ENCODE measurements around the gene KDM4B. TPM values are rescaled to one million over a fixed set of nuclear protein-coding genes. Genes with fewer than 3 reads are reported as not detected.

KDM4B gene
- total RNA-seq, 1 donor from 2014 or later, result 27.6 TPM

DNA sequence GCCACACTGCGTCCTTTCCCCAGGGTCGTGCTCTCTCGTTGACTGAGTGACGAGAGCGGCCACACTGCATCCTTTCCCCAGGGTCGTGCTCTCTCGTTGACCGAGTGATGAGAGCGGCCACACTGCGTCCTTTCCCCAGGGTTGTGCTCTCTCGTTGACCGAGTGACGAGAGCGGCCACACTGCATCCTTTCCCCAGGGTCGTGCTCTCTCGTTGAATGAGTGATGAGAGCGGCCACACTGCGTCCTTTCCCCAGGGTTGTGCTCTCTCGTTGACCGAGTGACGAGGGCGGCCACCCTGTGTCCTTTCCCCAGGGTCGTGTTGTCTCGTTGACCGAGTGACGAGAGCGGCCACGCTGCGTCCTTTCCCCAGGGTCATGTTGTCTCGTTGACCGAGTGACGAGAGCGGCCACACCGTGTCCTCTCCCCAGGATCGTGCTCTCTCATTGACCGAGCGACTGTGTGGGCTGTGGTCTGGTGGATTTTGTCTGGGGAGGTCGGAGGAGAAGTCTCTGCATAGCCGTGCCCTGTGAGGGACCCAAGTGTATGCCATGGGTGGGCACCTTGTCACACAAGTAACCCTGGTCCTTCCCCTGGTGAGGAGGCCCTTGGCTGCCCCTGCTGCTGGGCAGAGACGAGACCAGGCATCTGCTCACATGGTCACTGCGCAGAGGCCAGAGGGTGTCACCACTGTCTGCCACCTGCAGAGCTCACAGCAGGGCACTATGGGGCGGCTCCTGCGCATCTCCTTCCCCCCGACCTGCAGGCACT is 107.7 kb downstream of the KDM4B start:
- no peak for DNase-seq (ENCODE audit: low spot score)
- intact Hi-C loops (cut with DNase I), result no loop called here

DNA sequence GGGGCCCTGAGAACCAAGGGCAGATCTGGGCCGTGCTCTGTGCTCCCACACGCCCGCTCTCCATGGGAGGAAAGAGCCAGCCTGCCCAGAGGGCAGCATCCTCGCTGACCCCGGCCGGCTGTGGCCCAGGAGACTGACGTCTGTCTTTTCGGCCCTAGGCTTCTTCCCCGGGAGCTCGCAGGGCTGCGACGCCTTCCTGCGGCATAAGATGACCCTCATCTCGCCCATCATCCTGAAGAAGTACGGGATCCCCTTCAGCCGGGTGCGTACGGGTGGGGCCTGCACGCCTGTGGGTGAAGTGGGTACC is 108.2 kb downstream of the KDM4B start:
- intact Hi-C loops (cut with DNase I), result no loop called here
- DNase-seq (ENCODE audit: low spot score), result no peak

DNA sequence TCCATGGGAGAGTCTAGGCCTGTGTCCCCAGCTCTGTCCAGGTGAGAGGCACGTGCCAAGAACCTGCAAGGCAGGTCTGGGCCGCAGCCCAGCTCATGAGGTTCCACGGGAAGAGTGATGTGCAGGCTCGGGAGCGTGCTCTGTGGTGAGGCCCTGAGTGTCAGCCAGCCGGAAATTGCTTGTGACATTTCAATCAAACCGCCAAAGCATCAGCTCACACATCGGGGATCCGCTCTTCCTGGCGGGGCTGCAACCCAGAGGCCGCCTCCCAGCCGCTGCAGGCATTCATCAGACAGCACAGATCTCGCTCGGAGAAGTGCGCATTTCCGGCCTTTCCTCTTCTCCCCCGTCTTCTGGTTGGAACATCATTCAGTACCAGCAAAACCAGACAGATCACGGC is 109.3 kb downstream of the KDM4B start:
- intact Hi-C loops (cut with DNase I), result no loop called here
- no peak for DNase-seq (ENCODE audit: low spot score)

DNA sequence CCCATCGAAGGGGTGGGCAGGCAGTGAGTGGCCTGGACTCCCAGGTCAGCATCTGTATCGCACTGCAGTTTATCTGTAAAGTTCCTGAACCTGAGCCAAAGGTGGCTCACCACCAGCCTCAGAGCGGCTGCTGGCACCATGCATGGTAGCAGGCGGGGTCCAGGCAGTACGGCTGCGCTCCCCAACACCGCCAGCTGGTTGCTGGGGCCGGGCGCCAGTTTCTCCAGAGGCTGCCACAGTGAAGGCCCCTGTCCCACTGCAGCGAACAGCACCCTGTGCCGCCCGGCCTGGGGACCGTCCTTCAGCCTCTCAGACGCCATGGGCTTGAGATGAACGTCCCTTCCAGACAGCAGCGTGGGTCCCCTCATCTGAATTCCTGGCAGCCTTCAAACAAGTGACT is 109.8 kb downstream of the KDM4B start:
- intact Hi-C loops (cut with DNase I), result no loop called here
- no peak for DNase-seq (ENCODE audit: low spot score)

DNA sequence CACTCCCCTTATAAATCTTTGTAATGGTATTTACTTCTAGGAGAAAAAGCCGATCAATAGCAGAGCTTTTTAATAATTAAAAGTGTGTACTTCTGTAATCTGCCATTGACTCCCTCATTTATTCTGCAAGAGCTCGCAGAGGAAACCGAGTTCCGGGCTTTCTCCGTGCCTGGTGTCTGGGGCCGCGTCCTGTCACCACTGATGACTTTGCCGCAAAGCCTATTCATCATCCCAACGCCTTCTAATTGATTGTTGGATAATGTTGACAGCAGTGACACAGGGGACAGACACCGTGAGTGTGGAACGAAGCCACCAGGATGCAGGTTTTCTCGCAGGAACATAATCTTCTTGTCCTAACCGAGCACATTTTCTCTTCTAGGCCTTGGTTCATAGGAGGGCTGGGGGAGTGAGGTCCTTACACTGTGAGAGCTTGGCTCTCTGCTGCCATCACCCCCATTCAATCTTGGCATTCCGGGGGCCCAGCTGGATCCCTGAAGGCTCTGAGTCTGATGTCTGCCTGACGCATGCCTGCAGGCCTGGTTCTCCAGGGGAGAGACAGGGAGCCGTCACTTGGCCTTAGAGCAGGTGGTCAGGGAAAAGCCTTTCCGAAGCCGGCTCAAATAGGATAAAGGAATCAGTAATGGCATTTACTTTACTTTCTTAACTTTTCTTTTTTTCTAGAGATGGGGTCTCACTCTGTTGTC is 110.3 kb downstream of the KDM4B start:
- no peak for DNase-seq (ENCODE audit: low spot score)
- intact Hi-C loops (cut with DNase I), result no loop called here

DNA sequence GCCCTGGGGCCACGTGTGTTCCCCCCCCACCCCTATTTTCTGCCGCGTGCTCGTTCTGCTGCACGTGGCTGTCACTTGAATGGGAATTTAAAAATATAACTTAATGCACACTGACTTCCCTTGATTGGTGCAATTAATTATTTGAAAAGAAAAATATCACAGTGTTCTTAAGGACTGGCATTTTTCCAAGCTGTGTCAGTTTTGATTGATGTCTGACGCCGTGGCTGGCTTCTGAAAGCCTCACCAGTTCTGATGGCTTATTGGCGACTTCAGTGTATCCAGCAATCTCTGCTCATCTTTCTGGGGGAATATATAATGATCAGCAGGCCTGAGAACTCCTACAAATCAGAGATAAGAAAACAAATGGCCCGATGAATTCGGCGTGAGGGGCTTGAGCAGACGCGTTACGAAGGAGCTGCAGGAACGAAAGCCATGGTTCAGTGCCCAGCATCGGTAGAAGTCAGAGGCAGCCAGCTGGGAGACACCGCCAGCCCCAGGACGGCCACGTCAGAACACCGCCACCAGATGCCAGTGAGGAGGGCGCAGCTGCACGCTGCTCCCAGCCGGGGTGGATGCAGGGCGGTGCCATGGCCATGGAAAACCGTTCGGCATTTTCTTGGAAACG is 111.2 kb downstream of the KDM4B start:
- intact Hi-C loops (cut with DNase I), result no loop called here
- DNase-seq (ENCODE audit: low spot score), result no peak

DNA sequence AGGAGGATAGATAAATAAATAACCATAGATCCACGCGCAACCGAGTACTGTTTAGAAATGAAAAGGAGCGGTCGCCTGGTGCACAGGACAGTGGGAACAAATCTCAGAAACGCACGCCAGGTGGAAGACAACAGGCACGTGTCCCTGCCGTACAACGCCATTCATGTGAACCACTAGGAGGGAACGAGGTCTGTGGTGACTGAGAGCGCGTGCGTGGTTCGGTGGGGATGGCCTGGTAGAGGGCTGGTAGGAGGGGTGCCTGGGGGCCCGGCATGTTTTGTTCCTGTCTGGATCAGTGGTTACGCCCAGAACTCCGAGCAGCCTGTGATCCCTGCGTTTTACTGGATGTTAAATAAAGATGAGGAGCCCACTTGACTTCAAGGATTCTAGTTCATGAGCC is 111.9 kb downstream of the KDM4B start:
- DNase-seq (ENCODE audit: low spot score), result no peak
- intact Hi-C loops (cut with DNase I), result no loop called here

DNA sequence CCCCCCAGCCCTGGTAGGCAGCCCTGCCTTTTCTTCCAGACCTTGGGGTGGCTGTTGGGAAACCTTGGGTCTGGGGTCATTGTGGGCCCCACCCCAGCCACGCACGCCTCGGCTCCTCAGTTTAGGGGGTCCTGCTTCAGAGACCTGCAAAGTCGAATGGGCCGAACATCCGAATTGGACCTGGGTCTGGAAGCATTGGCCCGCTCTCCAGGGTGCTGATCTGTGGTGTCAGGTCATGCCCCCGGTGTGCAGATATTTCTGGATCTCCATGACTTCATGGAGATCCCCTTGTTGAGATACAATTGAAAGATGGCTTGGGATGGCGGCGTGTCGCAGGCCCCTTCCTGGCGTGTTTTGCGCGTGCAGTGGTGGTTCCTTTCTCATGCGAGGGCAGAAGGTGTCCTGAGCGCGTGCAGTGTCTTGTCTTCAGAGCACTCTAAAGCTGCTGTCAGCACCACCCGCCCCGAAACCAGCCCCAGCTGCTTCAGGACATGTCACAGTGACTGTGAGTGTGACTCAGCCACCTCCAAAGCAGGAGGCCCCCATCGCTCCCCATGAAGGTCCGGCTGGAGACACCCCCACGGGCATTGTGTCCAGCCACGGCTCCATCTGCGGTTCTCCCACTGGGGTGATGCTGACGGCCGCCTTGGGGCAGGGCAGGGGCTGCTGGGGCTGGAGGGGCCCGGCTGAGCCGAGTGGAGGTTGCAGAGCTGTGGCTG is 112.7 kb downstream of the KDM4B start:
- no peak for DNase-seq (ENCODE audit: low spot score)
- intact Hi-C loops (cut with DNase I), result no loop called here

DNA sequence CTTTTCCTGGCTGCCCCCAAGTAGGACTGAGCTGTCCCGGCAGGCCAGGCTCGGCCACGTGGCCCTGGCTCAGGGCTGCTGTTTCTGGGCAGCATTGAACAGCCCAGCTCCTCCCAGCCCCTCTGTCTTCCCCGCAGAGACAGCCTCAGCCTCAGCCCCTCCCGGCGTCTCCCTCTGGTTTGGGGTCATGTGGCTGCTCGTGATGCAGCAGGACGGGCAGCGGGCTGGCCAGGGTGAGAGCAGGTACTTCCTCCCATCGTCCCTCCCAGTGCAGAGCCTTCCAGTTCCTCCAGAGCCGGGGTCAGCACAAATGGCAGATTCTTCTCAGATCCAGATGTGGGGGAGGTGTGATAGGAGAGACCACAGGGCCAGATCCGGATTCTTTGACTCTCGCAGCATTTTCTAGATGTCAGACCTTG is 114.6 kb downstream of the KDM4B start:
- DNase-seq (ENCODE audit: low spot score), result no peak
- intact Hi-C loops (cut with DNase I), result no loop called here

DNA sequence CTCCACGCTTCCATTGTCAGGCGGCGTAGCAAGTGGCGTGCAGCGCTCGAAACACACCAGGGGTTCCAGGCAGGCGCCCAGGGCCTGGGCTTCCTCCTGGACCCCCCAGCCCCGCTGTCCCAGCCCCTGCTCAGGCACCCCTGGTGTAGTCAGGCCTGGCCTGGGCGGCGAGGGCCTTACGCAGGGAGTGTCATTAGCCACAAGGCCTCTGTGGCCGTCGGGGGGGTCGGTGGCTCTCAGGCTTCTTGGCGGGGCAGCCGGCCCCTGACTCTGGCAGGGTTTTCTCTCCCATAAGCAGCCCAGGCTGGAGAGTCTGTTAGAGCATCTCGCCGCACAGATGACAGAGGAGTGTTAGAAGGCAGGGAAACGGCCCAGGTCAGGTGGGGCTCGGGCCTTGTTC is 116.7 kb downstream of the KDM4B start:
- no peak for DNase-seq (ENCODE audit: low spot score)
- intact Hi-C loops (cut with DNase I), result no loop called here

DNA sequence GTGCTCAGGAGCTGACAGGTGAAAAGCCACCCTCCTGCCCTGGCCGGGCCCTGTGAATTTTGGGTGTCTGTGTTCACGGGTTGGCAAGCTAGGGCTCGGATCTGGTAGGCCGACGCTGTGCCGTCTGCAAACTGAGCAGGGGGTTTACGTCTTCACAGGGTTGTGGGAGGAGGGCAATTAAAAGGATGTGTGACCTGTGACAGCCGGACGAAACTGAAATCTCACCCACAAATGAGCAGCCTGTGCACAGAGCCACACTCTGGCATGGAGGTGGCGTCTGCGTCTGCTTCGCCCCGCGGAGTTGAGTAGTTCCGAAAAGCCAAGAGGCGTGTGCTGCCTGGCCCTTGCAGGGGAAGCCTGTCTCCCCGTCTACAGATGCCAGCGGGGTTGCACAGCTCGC is 117.3 kb downstream of the KDM4B start:
- no peak for DNase-seq (ENCODE audit: low spot score)
- intact Hi-C loops (cut with DNase I), result no loop called here

DNA sequence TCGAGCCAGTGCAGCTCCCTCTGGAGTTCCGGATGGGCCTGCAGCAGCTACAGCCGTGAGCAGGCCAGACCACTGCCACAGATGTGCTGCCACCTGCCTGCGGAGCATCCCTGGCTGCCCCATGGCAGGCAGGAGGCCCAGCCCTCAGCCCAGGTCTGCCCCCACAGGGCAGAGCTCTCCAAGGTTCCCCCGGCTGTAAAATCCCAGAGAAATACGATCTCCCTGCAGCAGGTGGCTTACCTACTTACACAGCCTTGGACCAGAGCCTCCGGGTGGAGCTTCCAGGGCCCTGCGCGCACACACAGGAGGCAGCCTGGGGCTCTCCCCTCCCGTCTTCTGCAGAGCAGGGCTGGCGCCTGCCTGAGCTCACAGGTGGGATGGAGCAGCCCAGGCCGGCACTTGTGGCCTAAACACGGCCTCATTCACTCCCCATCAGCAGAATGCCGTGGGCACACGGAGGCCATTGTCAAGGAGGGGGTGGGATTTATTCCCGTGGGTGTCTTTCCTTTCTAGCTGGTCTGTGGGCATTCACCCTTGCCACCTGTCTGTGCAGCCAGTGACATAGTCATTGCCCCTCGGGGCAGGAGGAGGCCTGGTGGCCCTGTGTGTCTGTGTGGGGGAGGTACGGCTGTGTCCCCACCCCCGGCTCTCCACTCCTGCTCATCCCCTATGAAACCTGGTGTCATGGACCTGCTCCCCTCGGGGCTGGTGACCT is 118.0 kb downstream of the KDM4B start:
- no peak for DNase-seq (ENCODE audit: low spot score)
- intact Hi-C loops (cut with DNase I), result no loop called here

DNA sequence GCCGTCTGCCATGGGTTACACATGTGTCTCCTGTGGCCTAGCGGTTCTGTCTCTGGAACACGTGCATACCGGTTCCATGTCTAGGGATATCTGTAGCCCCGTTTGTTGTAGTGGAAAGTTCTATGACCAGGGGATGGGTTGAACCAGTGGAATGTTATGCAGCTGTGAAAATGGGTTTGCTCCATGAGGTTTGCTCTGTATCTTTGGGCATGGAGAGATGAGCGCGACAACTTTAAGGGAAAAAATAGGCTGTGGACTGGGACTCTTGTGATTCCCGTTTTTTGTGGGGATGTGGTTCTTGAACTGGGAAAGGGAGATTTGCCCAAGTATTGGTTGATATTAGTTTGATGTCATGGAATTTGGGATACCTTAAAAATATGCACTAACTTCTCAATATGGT is 120.4 kb downstream of the KDM4B start:
- DNase-seq (ENCODE audit: low spot score), result no peak
- intact Hi-C loops (cut with DNase I), result no loop called here

DNA sequence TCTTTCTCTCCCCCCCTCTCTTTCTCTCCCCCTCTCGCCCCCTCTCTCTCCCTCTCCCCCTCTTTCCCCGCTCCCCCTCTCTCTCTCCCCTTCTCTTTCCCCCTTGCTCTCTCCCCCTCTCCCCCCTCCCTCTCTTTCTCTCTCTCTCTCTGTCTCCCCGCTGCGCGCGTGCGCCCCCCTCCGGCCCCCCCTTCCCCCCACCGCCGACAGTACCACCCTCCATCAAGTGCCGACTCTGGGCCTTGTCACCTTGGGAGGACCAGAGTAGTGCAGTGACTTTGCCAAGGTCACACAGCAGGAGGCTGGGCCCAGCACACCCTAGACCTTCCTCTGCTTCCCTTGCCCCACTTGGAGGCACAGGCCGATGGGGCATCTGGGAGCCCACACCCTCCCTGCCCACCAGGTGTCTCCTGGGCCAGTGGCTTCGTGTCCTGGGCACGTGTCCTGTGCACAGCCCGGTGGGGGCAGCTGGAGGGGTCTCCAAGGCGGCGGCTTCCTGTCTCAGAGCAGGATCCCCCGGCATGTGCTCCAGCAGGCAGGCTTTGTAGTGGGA is 121.6 kb downstream of the KDM4B start:
- intact Hi-C loops (cut with DNase I), result no loop called here
- no peak for DNase-seq (ENCODE audit: low spot score)

DNA sequence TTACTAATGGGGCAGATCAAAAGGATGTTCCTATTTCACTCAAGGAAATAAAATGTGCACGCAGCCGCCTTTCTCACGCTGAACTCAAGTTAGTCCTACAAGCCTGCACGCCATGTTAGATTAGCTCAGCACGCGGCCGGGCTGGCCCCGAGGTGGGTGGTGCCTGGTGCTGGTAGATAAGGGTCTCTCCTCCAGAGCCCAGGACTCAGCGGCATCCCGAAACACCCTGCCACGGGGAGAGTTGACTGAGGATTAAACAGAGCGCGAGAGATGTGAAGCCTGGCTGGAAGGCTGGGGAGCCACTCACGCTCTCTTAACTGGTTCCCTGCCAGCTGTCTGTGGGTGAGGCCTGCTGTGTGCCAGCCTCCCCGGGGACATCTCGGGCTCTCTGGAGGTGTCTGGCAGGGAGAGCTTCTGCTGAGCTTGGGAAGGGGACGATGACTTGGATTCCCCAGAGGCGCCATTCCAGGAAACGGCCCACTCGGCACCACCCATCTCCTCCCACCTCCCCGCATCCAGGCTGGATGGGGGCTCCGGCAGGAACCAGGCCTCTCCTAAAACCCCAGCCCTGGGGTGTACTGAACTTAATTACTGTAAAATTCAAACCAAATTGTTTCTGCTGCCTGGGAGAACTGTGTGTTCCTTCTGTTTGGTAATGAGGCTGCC is 122.2 kb downstream of the KDM4B start:
- DNase-seq (ENCODE audit: low spot score), result no peak
- intact Hi-C loops (cut with DNase I), result no loop called here

DNA sequence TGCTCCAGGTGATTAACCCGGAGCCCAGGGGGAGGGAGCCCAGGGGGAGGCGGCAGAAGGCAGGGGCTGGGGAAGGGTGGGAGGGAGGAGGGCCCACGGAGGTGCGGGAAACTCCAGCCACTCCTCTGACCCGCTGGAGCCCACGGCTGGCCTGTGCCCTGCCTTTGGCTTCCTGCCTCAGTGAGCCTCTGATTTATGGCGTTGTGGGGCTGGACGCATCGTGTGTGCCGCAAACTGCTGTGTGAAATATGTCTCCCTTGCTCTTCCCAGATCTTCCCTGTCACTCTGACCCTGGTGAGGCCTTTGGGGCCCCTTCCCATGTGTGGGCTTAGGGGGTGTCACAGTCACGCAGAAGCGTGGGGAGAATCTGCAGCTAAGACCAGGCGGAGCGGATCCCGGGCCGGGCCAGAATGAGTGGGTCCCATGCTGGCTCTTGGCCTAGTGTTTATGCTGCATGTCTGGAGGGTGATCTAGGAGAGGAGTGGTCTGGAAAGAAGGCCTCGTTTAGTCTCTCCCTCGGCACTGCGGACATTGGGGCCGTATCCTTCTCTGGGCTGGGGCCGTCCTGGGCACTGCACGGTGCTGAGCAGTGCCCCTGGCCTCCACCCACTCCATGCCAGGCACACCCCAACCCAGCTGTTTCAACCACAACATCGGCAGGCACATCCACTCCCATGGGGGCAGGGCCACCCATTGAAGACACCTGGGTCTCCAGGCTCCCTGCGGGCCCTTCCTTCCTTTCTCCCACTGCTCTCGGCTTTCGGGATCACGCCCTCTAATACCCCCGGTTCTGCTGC is 123.0 kb downstream of the KDM4B start:
- intact Hi-C loops (cut with DNase I), result no loop called here
- DNase-seq (ENCODE audit: low spot score), result no peak

DNA sequence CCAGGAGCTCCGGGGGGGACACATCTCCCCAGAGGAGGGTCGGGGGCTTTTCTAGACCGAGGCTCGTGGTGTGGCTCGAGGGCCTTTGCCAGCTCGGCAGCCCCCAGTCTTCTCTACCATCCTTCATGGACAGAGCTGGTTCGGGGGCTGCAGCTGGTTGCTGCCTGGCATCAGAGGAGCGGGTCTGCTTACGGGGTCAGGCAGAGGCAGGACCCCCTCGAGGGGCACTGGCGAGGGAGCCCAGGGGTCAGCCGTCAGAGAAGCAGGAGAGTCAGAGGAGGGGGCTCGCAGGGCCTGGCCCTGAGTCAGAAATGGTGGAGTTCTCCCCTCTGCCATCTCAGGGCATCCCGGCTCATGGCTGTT is 123.5 kb downstream of the KDM4B start:
- intact Hi-C loops (cut with DNase I), result no loop called here
- no peak for DNase-seq (ENCODE audit: low spot score)

DNA sequence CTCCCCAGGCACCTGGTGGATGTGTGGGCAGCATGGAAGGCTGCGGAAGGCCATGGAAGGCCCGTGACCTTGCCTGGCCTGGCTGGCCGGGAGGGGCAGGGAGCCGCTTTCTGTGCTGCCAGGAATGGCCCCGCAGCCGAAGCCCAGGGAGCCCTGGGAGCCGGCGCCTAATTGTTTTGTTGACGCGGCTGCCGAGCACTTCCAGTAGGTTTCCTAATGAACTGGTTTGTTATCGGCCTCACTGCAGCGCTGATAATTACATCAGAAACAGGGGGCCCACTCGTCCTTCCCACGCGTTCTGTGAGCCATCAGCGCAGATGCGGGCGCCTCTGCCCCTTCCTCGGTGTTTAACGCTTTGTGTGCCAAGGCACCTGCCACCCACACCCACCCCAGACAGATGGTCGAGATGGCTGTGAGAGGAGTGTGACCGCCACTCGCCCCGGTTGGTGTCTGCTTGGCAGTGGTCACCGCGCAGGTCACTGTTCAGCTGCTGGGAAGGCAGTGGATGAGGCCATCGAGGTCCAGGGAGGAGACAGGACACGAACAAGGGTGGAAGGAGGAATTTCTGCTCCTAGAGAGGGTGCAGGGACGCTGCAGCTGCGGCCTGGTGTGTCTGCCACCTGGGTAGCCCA is 124.5 kb downstream of the KDM4B start:
- DNase-seq (ENCODE audit: low spot score), result no peak
- intact Hi-C loops (cut with DNase I), result no loop called here

All from cardiac septum (tissue), 1 donor.